ENCODE results near the gene POPDC2. TPM values are rescaled to one million over a fixed set of nuclear protein-coding genes. Genes with fewer than 3 reads are reported as not detected.

The POPDC2 gene
- total RNA-seq, 1 experiment from 2014 or later = 0.15 TPM

DNA sequence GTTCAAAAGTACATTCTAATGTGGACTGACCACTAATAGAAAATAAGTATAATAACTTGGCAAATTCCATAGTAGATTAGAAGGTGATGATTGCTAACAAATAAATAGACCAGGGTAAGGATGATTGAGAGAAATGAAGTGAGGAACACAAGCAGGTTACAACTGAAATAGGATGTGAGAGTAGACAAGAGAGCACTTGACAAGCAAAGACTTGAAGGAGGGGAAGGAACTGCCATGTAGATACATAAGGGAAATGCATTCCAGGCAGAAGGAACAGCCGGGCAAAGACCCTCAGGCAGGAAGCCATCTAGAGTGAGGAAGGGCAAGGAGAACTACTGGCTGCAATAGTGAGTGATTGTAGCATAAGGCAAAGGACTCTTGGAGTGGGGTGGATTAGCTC lies 57.7 kb downstream of the POPDC2 start:
- DNase-seq (ENCODE audit: low read depth, low spot score) (no peak), ATAC-seq (no peak)
- BruUV-seq (replicated peaks) = no TSS peak
- Histone ChIP-seq H3K36me3 (ENCODE audit: control insufficient read depth, insufficient read depth, low read length) (no peaks in the 10 kb centered on the region), H3K27me3 (ENCODE audit: control insufficient read depth, insufficient read depth, low read length) (peaks cover 8% of the 10 kb centered on the region), H3K27ac (ENCODE audit: low read length) (no peak overlapping the region), H3K4me3 (ENCODE audit: low read depth in 2 of 2, low read length in 2 of 2) (no peak overlapping the region), H3K4me1 (ENCODE audit: control insufficient read depth, insufficient read depth, low read length) (no peaks in the 10 kb centered on the region), H3K9me3 (ENCODE audit: control insufficient read depth, insufficient read depth, low read depth, low read length) (no peaks in the 10 kb centered on the region)
- intact Hi-C loops (cut with micrococcal nuclease; ENCODE audit: unreplicated experiment) = no loop called here
- TF ChIP-seq, protein P1, sequence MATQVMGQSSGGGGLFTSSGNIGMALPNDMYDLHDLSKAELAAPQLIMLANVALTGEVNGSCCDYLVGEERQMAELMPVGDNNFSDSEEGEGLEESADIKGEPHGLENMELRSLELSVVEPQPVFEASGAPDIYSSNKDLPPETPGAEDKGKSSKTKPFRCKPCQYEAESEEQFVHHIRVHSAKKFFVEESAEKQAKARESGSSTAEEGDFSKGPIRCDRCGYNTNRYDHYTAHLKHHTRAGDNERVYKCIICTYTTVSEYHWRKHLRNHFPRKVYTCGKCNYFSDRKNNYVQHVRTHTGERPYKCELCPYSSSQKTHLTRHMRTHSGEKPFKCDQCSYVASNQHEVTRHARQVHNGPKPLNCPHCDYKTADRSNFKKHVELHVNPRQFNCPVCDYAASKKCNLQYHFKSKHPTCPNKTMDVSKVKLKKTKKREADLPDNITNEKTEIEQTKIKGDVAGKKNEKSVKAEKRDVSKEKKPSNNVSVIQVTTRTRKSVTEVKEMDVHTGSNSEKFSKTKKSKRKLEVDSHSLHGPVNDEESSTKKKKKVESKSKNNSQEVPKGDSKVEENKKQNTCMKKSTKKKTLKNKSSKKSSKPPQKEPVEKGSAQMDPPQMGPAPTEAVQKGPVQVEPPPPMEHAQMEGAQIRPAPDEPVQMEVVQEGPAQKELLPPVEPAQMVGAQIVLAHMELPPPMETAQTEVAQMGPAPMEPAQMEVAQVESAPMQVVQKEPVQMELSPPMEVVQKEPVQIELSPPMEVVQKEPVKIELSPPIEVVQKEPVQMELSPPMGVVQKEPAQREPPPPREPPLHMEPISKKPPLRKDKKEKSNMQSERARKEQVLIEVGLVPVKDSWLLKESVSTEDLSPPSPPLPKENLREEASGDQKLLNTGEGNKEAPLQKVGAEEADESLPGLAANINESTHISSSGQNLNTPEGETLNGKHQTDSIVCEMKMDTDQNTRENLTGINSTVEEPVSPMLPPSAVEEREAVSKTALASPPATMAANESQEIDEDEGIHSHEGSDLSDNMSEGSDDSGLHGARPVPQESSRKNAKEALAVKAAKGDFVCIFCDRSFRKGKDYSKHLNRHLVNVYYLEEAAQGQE (IDR thresholded peaks at IDR 0.05; ENCODE audit: insufficient read depth in 1 of 2, low read depth in 2 of 2, low read length in 1 of 2) = no peak
- no peak for TF ChIP-seq SIN3A (IDR thresholded peaks at IDR 0.05; ENCODE audit: borderline replicate concordance, insufficient read depth, low read depth, low read length)
- no peak for TF ChIP-seq CTCF (IDR thresholded peaks at IDR 0.05)
- TF ChIP-seq TCF7L2 (IDR thresholded peaks at IDR 0.05; ENCODE audit: low read depth, low read length) = no peak
- no peak for TF ChIP-seq POLR2AphosphoS5 (IDR thresholded peaks at IDR 0.05; ENCODE audit: low read depth, low read length)
- POLR2A ChIA-PET = interaction anchor here (0.5 kb wide), 1 partner anchor 77 kb away, joined by 3 read pairs; no protein-coding TSS in a partner anchor
- in situ Hi-C loops (cut with HindIII; ENCODE audit: low pct_unique_long_range_greater_than_20kb, low sequenced_read_pairs) = no loop called here
- CTCF ChIA-PET = no interaction called here

GRCh38 chr3:119601154-119601553 lies 59.2 kb downstream of the POPDC2 start:
- ChIA-PET POLR2A (no interaction called here), CTCF (no interaction called here)
- no TSS peak for BruUV-seq (replicated peaks)
- no peak overlapping the region for H3K4me3 ChIP-seq (ENCODE audit: low read depth in 2 of 2, low read length in 2 of 2)
- H3K9me3 ChIP-seq (ENCODE audit: control insufficient read depth, insufficient read depth, low read depth, low read length) = no peaks in the 10 kb centered on the region
- H3K36me3 ChIP-seq (ENCODE audit: control insufficient read depth, insufficient read depth, low read length) = no peaks in the 10 kb centered on the region
- no peaks in the 10 kb centered on the region for H3K4me1 ChIP-seq (ENCODE audit: control insufficient read depth, insufficient read depth, low read length)
- TF ChIP-seq SIN3A (IDR thresholded peaks at IDR 0.05; ENCODE audit: borderline replicate concordance, insufficient read depth, low read depth, low read length) = no peak
- no peak for TF ChIP-seq CTCF (IDR thresholded peaks at IDR 0.05)
- no peak for TF ChIP-seq TCF7L2 (IDR thresholded peaks at IDR 0.05; ENCODE audit: low read depth, low read length)
- TF ChIP-seq POLR2AphosphoS5 (IDR thresholded peaks at IDR 0.05; ENCODE audit: low read depth, low read length) = no peak
- TF ChIP-seq, protein P1 (IDR thresholded peaks at IDR 0.05; ENCODE audit: insufficient read depth in 1 of 2, low read depth in 2 of 2, low read length in 1 of 2) = no peak
- in situ Hi-C loops (cut with HindIII; ENCODE audit: low pct_unique_long_range_greater_than_20kb, low sequenced_read_pairs) = no loop called here
- no peak overlapping the region for H3K27ac ChIP-seq (ENCODE audit: low read length)
- intact Hi-C loops (cut with micrococcal nuclease; ENCODE audit: unreplicated experiment) = no loop called here
- ATAC-seq = no peak
- no peak for DNase-seq (ENCODE audit: low read depth, low spot score)
- H3K27me3 ChIP-seq (ENCODE audit: control insufficient read depth, insufficient read depth, low read length) = peaks cover 6% of the 10 kb centered on the region; the same call in 1 of the 2 replicates

Data from Panc1 (cell line).